ENCODE results near the gene FABP2. TPM values are rescaled to one million over a fixed set of nuclear protein-coding genes. Genes with fewer than 3 reads are reported as not detected.

The FABP2 gene
- polyA plus RNA-seq, 1 donor (not counting 4 experiments of a cell fraction or from before 2014, with no cell fraction given): not detected

GRCh38 chr4:119290598-119290997 lies 31.3 kb downstream of the FABP2 start:
- dilution Hi-C loops (cut with MboI; ENCODE audit: extremely low pct_ligation_motif_present, low sequenced_read_pairs): no loop called here
- no peaks in the 10 kb centered on the region for H3K4me1 ChIP-seq (ENCODE audit: control insufficient read depth, extremely low read depth, insufficient read depth, low read length)
- H3K9ac ChIP-seq (ENCODE audit: control insufficient read depth, extremely low read depth, insufficient read depth, low read length): no peak overlapping the region
- no peaks in the 10 kb centered on the region for H3K9me1 ChIP-seq (ENCODE audit: control insufficient read depth, extremely low read depth, insufficient read depth, low read length)
- DNase-seq (ENCODE audit: low read depth, low spot score) (no peak), FAIRE-seq (peak; percentile 46)
- no peaks in the 10 kb centered on the region for H4K20me1 ChIP-seq (ENCODE audit: control insufficient read depth, extremely low read depth, insufficient read depth, low read length)
- no peaks in the 10 kb centered on the region for H3K27me3 ChIP-seq (ENCODE audit: control insufficient read depth, extremely low read depth, insufficient read depth, low read length)
- no peak overlapping the region for H2AFZ ChIP-seq (ENCODE audit: control insufficient read depth, low read length)
- no peak overlapping the region for H3K4me2 ChIP-seq (ENCODE audit: control insufficient read depth, extremely low read depth, insufficient read depth, low read depth, low read length)
- no peak overlapping the region for H3K4me3 ChIP-seq (ENCODE audit: control insufficient read depth in 2 of 3, extremely low read depth in 1 of 3, insufficient read depth in 2 of 3, low read depth in 1 of 3, low read length in 3 of 3)
- peaks cover 3 to 10% of the 10 kb centered on the region in 2 experiments for H3K36me3 ChIP-seq (ENCODE audit: control insufficient read depth in 2 of 2, extremely low read depth in 1 of 2, insufficient read depth in 2 of 2, low read length in 2 of 2)
- no peaks in the 10 kb centered on the region for H3K9me3 ChIP-seq (ENCODE audit: control insufficient read depth, low read depth, low read length)
- peaks cover 2% of the 10 kb centered on the region for H3K79me2 ChIP-seq (ENCODE audit: control insufficient read depth, insufficient read depth, low read length)
- H3K27ac ChIP-seq (ENCODE audit: control insufficient read depth, insufficient read depth, low read length): no peak overlapping the region
- TF ChIP-seq EZH2 (IDR thresholded peaks at IDR 0.05; ENCODE audit: low read length) (no peak), CTCF (optimal IDR thresholded peaks at IDR 0.05 in 1 of 3, IDR thresholded peaks at IDR 0.05 in 1 of 3, conservative IDR thresholded peaks at IDR 0.05 in 1 of 3; ENCODE audit: extremely low read depth in 1 of 3, insufficient read depth in 2 of 3, low read length in 3 of 3) (no peak)

- Histone ChIP-seq H2AFZ (ENCODE audit: control insufficient read depth, low read length) (no peak overlapping the region), H3K9ac (ENCODE audit: control insufficient read depth, extremely low read depth, insufficient read depth, low read length) (no peak overlapping the region), H3K9me3 (ENCODE audit: control insufficient read depth, low read depth, low read length) (no peaks in the 10 kb centered on the region), H3K27ac (ENCODE audit: control insufficient read depth, insufficient read depth, low read length) (no peak overlapping the region), H4K20me1 (ENCODE audit: control insufficient read depth, extremely low read depth, insufficient read depth, low read length) (no peaks in the 10 kb centered on the region), H3K4me1 (ENCODE audit: control insufficient read depth, extremely low read depth, insufficient read depth, low read length) (peaks cover 5% of the 10 kb centered on the region), H3K79me2 (ENCODE audit: control insufficient read depth, insufficient read depth, low read length) (peaks cover 2% of the 10 kb centered on the region), H3K4me3 (ENCODE audit: control insufficient read depth in 2 of 3, extremely low read depth in 1 of 3, insufficient read depth in 2 of 3, low read depth in 1 of 3, low read length in 3 of 3) (no peak overlapping the region), H3K9me1 (ENCODE audit: control insufficient read depth, extremely low read depth, insufficient read depth, low read length) (no peaks in the 10 kb centered on the region), H3K36me3 (ENCODE audit: control insufficient read depth in 2 of 2, extremely low read depth in 1 of 2, insufficient read depth in 2 of 2, low read length in 2 of 2) (peaks cover 3 to 10% of the 10 kb centered on the region in 2 experiments), H3K4me2 (ENCODE audit: control insufficient read depth, extremely low read depth, insufficient read depth, low read depth, low read length) (no peak overlapping the region), H3K27me3 (ENCODE audit: control insufficient read depth, extremely low read depth, insufficient read depth, low read length) (no peaks in the 10 kb centered on the region)
- dilution Hi-C loops (cut with MboI; ENCODE audit: extremely low pct_ligation_motif_present, low sequenced_read_pairs): no loop called here
- TF ChIP-seq CTCF (optimal IDR thresholded peaks at IDR 0.05 in 1 of 3, IDR thresholded peaks at IDR 0.05 in 1 of 3, conservative IDR thresholded peaks at IDR 0.05 in 1 of 3; ENCODE audit: extremely low read depth in 1 of 3, insufficient read depth in 2 of 3, low read length in 3 of 3): no peak
- no peak for TF ChIP-seq EZH2 (IDR thresholded peaks at IDR 0.05; ENCODE audit: low read length)
- DNase-seq (ENCODE audit: low read depth, low spot score): no peak
- no peak for FAIRE-seq
Observed at GRCh38 chr4:119289313-119289712, 32.6 kb downstream of the FABP2 start.

All from keratinocyte (primary cell).